ENCODE data around the gene BAHCC1. TPM values are rescaled to one million over a fixed set of nuclear protein-coding genes. Genes with fewer than 3 reads are reported as not detected.

The BAHCC1 gene
- polyA plus RNA-seq, 2 donors, result 3.0 to 9.1 TPM

GRCh38 chr17:81433656-81434055, 38.4 kb downstream of the BAHCC1 start:
- H3K4me1 ChIP-seq (ENCODE audit: control insufficient read depth in 2 of 2, insufficient read depth in 2 of 2, low read length in 1 of 2), result peaks cover 19 to 29% of the 10 kb centered on the region in 2 donors
- 85 to 88% methylated on average over 24 of the region's 24 CpGs for WGBS, 2 donors

GRCh38 chr17:81434072-81434471, 38.8 kb downstream of the BAHCC1 start:
- no peak overlapping the region for H3K27ac ChIP-seq (ENCODE audit: low read depth in 2 of 2, low read length in 1 of 2)
- no peaks in the 10 kb centered on the region for H3K9me3 ChIP-seq (ENCODE audit: control insufficient read depth in 2 of 2, insufficient read depth in 1 of 2, low read depth in 1 of 2, low read length in 1 of 2)
- H3K27me3 ChIP-seq (ENCODE audit: control insufficient read depth in 1 of 2, insufficient read depth in 2 of 2, low read length in 2 of 2), result no peaks in the 10 kb centered on the region
- peaks cover 16 to 25% of the 10 kb centered on the region in 2 donors for H3K4me1 ChIP-seq (ENCODE audit: control insufficient read depth in 2 of 2, insufficient read depth in 2 of 2, low read length in 1 of 2)
- H3K4me3 ChIP-seq (ENCODE audit: low read depth in 1 of 2, low read length in 2 of 2), result no peak overlapping the region
- no peaks in the 10 kb centered on the region for H3K36me3 ChIP-seq (ENCODE audit: control insufficient read depth in 2 of 2, insufficient read depth in 2 of 2, low read length in 1 of 2)
- WGBS, 2 donors, result 63 to 68% methylated on average over 15 of the region's 15 CpGs

More at GRCh38 chr17:81433656-81434055, 38.4 kb downstream of the BAHCC1 start:
- Histone ChIP-seq H3K27ac (ENCODE audit: low read depth in 2 of 2, low read length in 1 of 2) (no peak overlapping the region), H3K36me3 (ENCODE audit: control insufficient read depth in 2 of 2, insufficient read depth in 2 of 2, low read length in 1 of 2) (no peaks in the 10 kb centered on the region), H3K9me3 (ENCODE audit: control insufficient read depth in 2 of 2, insufficient read depth in 1 of 2, low read depth in 1 of 2, low read length in 1 of 2) (no peaks in the 10 kb centered on the region), H3K27me3 (ENCODE audit: control insufficient read depth in 1 of 2, insufficient read depth in 2 of 2, low read length in 2 of 2) (no peaks in the 10 kb centered on the region), H3K4me3 (ENCODE audit: low read depth in 1 of 2, low read length in 2 of 2) (no peak overlapping the region)

- peaks cover 9 to 19% of the 10 kb centered on the region in 2 donors for H3K4me1 ChIP-seq (ENCODE audit: control insufficient read depth in 2 of 2, insufficient read depth in 2 of 2, low read length in 1 of 2)
- H3K4me3 ChIP-seq (ENCODE audit: low read depth in 1 of 2, low read length in 2 of 2), result no peak overlapping the region
- H3K9me3 ChIP-seq (ENCODE audit: control insufficient read depth in 2 of 2, insufficient read depth in 1 of 2, low read depth in 1 of 2, low read length in 1 of 2), result no peaks in the 10 kb centered on the region
- no peaks in the 10 kb centered on the region for H3K36me3 ChIP-seq (ENCODE audit: control insufficient read depth in 2 of 2, insufficient read depth in 2 of 2, low read length in 1 of 2)
- H3K27me3 ChIP-seq (ENCODE audit: control insufficient read depth in 1 of 2, insufficient read depth in 2 of 2, low read length in 2 of 2), result no peaks in the 10 kb centered on the region
- WGBS, 2 donors, result 80 to 81% methylated on average over 17 of the region's 17 CpGs
- no peak overlapping the region for H3K27ac ChIP-seq (ENCODE audit: low read depth in 2 of 2, low read length in 1 of 2)
These were observed 39.6 kb downstream of the BAHCC1 start for GRCh38 chr17:81434681-81435417.

- H3K9me3 ChIP-seq (ENCODE audit: control insufficient read depth in 2 of 2, insufficient read depth in 1 of 2, low read depth in 1 of 2, low read length in 1 of 2), result no peaks in the 10 kb centered on the region
- no peak overlapping the region for H3K4me3 ChIP-seq (ENCODE audit: low read depth in 1 of 2, low read length in 2 of 2)
- H3K27ac ChIP-seq (ENCODE audit: low read depth in 2 of 2, low read length in 1 of 2), result peak overlapping the region; percentile 2 to 3
- no peaks in the 10 kb centered on the region for H3K36me3 ChIP-seq (ENCODE audit: control insufficient read depth in 2 of 2, insufficient read depth in 2 of 2, low read length in 1 of 2)
- WGBS, 2 donors, result 71 to 77% methylated on average over 10 of the region's 10 CpGs
- no peaks in the 10 kb centered on the region for H3K27me3 ChIP-seq (ENCODE audit: control insufficient read depth in 1 of 2, insufficient read depth in 2 of 2, low read length in 2 of 2)
- H3K4me1 ChIP-seq (ENCODE audit: control insufficient read depth in 2 of 2, insufficient read depth in 2 of 2, low read length in 1 of 2), result peaks cover 5 to 16% of the 10 kb centered on the region in 2 donors
These were observed 40.5 kb downstream of the BAHCC1 start for GRCh38 chr17:81435652-81436293.

- peak overlapping the region; percentile 2 to 3 for H3K27ac ChIP-seq (ENCODE audit: low read depth in 2 of 2, low read length in 1 of 2)
- no peaks in the 10 kb centered on the region for H3K36me3 ChIP-seq (ENCODE audit: control insufficient read depth in 2 of 2, insufficient read depth in 2 of 2, low read length in 1 of 2)
- no peak overlapping the region for H3K4me3 ChIP-seq (ENCODE audit: low read depth in 1 of 2, low read length in 2 of 2)
- 67 to 69% methylated on average over 19 of the region's 19 CpGs for WGBS, 2 donors
- H3K9me3 ChIP-seq (ENCODE audit: control insufficient read depth in 2 of 2, insufficient read depth in 1 of 2, low read depth in 1 of 2, low read length in 1 of 2), result no peaks in the 10 kb centered on the region
- H3K27me3 ChIP-seq (ENCODE audit: control insufficient read depth in 1 of 2, insufficient read depth in 2 of 2, low read length in 2 of 2), result no peaks in the 10 kb centered on the region
- H3K4me1 ChIP-seq (ENCODE audit: control insufficient read depth in 2 of 2, insufficient read depth in 2 of 2, low read length in 1 of 2), result peaks cover 5 to 16% of the 10 kb centered on the region in 2 donors
These were observed 41.1 kb downstream of the BAHCC1 start for GRCh38 chr17:81436294-81436849.

GRCh38 chr17:81437191-81437651, 42.0 kb downstream of the BAHCC1 start:
- no peaks in the 10 kb centered on the region for H3K27me3 ChIP-seq (ENCODE audit: control insufficient read depth in 1 of 2, insufficient read depth in 2 of 2, low read length in 2 of 2)
- no peak overlapping the region for H3K4me3 ChIP-seq (ENCODE audit: low read depth in 1 of 2, low read length in 2 of 2)
- peaks cover 5 to 16% of the 10 kb centered on the region in 2 donors for H3K4me1 ChIP-seq (ENCODE audit: control insufficient read depth in 2 of 2, insufficient read depth in 2 of 2, low read length in 1 of 2)
- peaks cover 0 to 2% of the 10 kb centered on the region in 2 donors for H3K36me3 ChIP-seq (ENCODE audit: control insufficient read depth in 2 of 2, insufficient read depth in 2 of 2, low read length in 1 of 2)
- 55 to 56% methylated on average over 10 of the region's 10 CpGs for WGBS, 2 donors
- no peak overlapping the region for H3K27ac ChIP-seq (ENCODE audit: low read depth in 2 of 2, low read length in 1 of 2)
- no peaks in the 10 kb centered on the region for H3K9me3 ChIP-seq (ENCODE audit: control insufficient read depth in 2 of 2, insufficient read depth in 1 of 2, low read depth in 1 of 2, low read length in 1 of 2)

- H3K27me3 ChIP-seq (ENCODE audit: control insufficient read depth in 1 of 2, insufficient read depth in 2 of 2, low read length in 2 of 2), result no peaks in the 10 kb centered on the region
- no peak overlapping the region for H3K4me3 ChIP-seq (ENCODE audit: low read depth in 1 of 2, low read length in 2 of 2)
- no peak overlapping the region for H3K27ac ChIP-seq (ENCODE audit: low read depth in 2 of 2, low read length in 1 of 2)
- peaks cover 0 to 7% of the 10 kb centered on the region in 2 donors for H3K36me3 ChIP-seq (ENCODE audit: control insufficient read depth in 2 of 2, insufficient read depth in 2 of 2, low read length in 1 of 2)
- H3K4me1 ChIP-seq (ENCODE audit: control insufficient read depth in 2 of 2, insufficient read depth in 2 of 2, low read length in 1 of 2), result peaks cover 5 to 16% of the 10 kb centered on the region in 2 donors
- WGBS, 2 donors, result 88 to 93% methylated on average over 23 of the region's 23 CpGs
- no peaks in the 10 kb centered on the region for H3K9me3 ChIP-seq (ENCODE audit: control insufficient read depth in 2 of 2, insufficient read depth in 1 of 2, low read depth in 1 of 2, low read length in 1 of 2)
These were observed 42.9 kb downstream of the BAHCC1 start for GRCh38 chr17:81438007-81438659.

GRCh38 chr17:81438688-81439087, 43.4 kb downstream of the BAHCC1 start:
- 74 to 78% methylated on average over 9 to 10 of the region's 10 CpGs for WGBS, 2 donors
- Histone ChIP-seq H3K9me3 (ENCODE audit: control insufficient read depth in 2 of 2, insufficient read depth in 1 of 2, low read depth in 1 of 2, low read length in 1 of 2) (no peaks in the 10 kb centered on the region), H3K27me3 (ENCODE audit: control insufficient read depth in 1 of 2, insufficient read depth in 2 of 2, low read length in 2 of 2) (no peaks in the 10 kb centered on the region), H3K4me3 (ENCODE audit: low read depth in 1 of 2, low read length in 2 of 2) (no peak overlapping the region), H3K27ac (ENCODE audit: low read depth in 2 of 2, low read length in 1 of 2) (no peak overlapping the region), H3K36me3 (ENCODE audit: control insufficient read depth in 2 of 2, insufficient read depth in 2 of 2, low read length in 1 of 2) (peaks cover 0 to 11% of the 10 kb centered on the region in 2 donors), H3K4me1 (ENCODE audit: control insufficient read depth in 2 of 2, insufficient read depth in 2 of 2, low read length in 1 of 2) (peaks cover 5 to 16% of the 10 kb centered on the region in 2 donors)

- H3K4me3 ChIP-seq (ENCODE audit: low read depth in 1 of 2, low read length in 2 of 2), result no peak overlapping the region
- 89 to 91% methylated on average over 14 of the region's 14 CpGs for WGBS, 2 donors
- peaks cover 0 to 11% of the 10 kb centered on the region in 2 donors for H3K36me3 ChIP-seq (ENCODE audit: control insufficient read depth in 2 of 2, insufficient read depth in 2 of 2, low read length in 1 of 2)
- H3K9me3 ChIP-seq (ENCODE audit: control insufficient read depth in 2 of 2, insufficient read depth in 1 of 2, low read depth in 1 of 2, low read length in 1 of 2), result no peaks in the 10 kb centered on the region
- no peak overlapping the region for H3K27ac ChIP-seq (ENCODE audit: low read depth in 2 of 2, low read length in 1 of 2)
- H3K27me3 ChIP-seq (ENCODE audit: control insufficient read depth in 1 of 2, insufficient read depth in 2 of 2, low read length in 2 of 2), result no peaks in the 10 kb centered on the region
- H3K4me1 ChIP-seq (ENCODE audit: control insufficient read depth in 2 of 2, insufficient read depth in 2 of 2, low read length in 1 of 2), result peaks cover 5 to 10% of the 10 kb centered on the region in 2 donors
These were observed 44.8 kb downstream of the BAHCC1 start for GRCh38 chr17:81440051-81440471.
